ENCODE measurements around the gene MACF1.
A peak's percentile ranks its signal among the peaks of the same experiment; 100 is the strongest.

The MACF1 gene

DNA sequence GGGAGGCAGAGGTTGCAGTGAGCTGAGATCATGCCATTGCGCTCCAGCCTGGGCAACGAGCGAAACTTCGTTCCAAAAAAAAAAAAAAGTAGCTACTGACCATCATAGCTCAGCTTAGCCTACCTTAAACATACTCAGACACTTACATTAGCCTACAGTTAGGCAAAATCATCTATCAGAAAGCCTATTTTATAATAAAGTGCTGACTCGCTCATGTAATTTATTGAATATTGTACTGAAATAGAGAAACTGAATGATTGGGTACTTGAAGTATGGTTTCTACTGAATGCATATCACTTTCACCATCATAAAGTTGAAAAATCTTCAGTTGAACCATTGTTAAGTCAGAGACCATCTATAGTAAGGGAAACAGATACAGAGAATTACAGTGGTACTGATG, 193.0 kb downstream of the MACF1 start:
- DNase-seq: no peak

DNA sequence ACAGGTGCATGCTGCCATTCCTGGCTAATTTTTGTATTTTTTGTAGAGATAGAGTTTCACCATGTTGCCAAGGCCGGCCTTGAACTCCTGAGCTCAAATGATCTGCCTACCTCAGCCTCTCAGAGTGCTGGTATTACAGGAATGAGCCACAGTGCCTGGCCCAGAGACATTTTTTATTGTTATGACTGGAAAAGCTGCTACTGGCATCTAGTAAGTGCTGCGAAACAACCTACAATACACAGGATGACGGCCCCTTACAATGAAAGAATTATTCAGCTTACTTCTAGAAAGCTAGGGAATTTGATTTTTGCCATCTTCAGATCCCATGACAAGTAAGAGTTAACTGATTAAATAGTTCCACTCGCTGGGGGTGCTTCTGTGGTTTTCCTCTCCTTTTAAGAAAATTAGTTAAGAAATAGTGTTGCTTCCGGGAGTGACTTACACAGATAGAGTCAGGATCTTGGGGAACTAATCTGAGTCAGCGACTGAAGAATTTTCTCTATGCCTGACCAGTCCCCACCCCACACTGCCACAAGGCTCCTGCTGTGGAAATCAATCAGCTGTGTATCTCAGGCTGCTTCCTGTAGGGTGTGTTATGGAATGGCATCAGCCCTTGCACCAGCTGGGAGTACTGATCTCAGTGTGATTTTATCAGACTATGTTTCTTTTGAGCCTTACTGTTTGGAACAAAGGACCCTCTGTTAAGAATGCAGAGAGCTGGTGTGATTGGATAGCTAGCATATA, 194.0 kb downstream of the MACF1 start:
- DNase-seq: peak; percentile 96

DNA sequence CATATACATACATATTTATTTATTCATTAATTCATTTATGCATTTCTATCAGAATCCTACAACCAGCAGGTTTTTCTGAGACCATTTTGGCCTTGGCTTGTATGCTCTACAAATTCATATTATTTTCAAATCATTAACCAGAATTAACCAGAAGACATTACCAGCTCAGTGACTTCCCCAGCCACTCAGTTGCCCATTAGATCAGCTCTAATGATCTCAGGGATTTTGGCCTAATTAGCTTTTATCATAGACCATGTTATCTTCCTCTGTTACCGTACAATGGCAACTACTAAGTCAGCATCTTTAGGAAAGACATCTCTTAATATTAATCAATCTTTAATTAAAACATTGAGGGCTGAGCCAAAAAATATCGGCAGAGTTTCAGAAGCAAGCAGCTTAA, 196.6 kb downstream of the MACF1 start:
- no peak for DNase-seq

DNA sequence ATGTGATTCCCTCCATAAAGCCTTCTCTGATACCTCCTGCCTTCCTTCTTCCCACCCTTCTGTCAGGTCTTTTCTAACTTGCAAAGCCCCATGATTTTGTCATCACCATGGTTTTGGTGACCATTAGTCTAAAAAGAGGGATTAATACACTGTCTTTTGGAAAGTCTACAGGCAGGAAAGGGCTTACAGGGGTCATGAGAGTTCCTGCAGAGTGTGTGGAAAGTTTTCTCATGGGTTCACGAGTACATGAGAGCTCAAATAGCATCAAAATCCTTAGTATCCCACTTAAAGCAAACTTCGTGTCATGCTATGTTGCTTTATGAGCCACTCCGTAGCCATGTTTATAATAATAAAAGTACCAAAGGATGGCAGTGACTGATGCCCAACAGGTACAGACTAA, 200.4 kb downstream of the MACF1 start:
- no peak for DNase-seq

DNA sequence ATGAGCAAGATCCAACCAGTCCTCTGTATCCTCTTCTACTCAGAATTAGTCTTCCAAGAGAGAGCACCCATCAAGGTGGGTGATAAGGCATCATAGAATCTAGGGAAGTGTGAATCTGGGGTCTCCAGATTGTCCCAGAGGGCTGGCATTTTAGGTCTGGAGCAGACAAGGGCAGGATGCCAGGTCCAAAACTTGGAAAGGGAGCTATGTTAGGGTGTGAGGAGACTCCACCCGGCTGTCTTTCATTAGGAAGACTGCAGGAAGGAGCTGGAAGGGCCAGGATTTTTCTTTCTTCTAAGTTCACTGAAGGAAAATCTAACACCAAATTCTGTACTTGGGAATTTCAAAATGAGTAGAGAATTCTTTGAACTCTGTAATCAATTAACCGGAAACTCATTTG, 200.9 kb downstream of the MACF1 start:
- DNase-seq: no peak

DNA sequence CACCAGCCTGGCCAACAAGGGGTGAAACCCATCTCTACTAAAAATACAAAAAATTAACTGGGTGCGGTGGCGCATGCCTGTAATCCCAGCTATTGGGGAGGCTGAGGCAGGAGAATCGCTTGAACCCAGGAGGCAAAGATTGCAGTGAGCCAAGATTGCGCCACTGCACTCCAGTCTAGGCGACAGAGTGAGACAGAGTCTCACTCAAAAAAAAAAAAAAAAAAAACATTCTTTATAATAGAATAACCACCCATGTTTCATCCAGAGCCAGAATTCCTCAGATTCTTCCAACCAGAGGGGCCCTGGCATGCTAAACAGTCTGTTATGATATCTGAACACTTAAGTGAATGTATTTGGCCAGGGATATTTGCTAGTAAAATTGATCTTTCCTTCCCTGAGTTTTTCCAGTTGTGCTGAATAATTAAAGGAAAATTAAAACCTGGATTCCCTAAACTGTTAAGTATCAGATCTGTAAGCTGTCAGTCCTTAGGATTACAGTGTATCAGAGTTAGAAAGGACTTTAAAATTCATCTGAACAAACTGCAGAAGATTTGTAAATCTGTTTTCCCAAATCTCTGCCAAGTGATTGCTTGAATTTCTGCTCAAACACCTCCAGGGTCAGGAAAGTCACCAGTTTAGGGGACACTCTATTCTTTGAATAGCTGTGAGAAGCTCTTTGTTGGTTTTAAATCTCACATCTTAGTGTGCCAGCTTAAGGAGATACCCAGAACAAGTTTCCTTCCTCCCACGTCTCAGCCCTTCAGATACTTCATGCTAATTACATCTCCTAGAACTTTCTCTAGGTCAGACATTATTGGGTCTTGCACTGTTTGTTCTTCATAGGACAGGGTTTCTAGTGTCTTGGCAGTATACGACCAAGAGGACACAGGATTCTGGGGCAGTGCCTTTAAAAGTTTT, 202.3 kb downstream of the MACF1 start:
- DNase-seq: no peak

DNA sequence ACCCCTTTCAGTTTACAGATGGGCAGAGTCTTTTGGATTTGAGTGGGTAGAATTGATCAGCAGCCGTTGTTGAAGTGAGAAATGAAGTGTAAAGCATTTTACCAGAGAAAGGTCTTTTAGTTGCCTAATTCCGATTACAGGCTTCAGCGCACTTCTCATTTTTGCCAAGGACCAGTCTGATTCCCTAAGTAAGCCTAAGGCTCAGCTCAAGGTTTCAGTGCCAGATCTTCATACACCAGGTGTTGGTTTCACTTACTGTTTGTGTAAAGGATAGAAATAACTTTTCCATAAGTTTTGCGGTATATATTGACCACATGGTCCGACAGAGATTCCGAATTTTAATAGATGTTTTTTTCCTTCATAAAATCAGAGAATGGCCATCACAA, 203.0 kb downstream of the MACF1 start:
- DNase-seq: no peak

- no peak for DNase-seq
These were observed 203.6 kb downstream of the MACF1 start for GRCh38 chr1:39407896-39408640.

DNA sequence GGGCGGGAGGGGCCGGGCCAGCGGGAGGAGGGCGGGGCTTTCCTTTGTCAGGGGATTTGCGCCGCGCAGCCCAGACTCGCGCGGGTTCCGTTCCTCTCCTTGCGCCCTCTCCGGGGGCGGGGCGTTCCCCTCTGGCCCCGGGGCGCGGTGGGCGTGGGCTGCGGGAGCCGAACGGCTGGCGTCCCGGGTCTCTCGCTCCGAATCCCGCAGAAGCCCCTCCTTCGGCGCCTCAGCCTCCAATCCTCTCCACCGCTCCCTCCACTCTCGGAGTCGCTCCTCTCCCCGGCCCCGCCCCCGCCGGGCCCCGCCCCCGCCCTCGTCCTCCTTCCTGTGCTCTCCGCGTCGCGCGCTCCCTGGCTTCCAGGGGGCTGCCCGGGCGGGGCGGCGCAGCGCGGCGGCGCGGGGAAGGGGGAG, 204.2 kb downstream of the MACF1 start:
- peak; percentile 100 for DNase-seq

DNA sequence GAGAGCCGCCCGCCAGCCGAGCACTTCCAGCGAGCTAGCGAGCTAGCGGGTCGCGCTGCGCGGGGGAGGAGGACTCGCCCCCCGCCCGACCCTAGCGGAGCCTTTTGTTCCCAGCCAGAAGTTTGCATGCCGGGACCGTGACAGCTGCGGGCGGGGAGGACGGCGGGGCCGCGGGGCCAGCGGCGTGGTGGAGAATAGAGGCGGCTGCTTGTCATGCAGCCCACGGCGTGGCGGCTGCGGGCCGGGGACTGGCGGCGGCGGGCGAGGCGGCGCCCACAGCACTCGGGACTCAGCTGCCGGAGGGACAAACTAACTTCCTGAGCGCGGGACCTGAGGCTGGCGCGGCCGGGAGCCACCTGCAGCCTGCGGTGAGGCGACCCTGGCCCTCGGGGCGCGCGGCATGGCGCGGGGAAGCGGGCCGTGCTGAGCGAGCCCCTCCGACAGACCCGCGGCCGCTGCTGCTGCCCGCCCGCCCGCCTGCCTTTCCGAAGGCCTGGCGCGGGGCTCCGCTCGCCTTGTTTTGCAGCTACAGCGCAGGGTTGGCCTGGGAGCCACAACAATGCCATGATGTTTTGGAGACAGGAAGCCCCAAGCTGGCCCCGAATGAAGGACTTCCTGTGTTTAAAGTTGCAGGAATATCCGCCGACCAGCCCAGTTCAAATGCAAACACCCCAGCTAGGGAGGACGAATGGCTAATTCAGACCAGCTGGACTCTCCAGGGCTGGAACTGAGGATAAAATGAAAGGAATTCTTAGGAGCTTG, 204.7 kb downstream of the MACF1 start:
- peak; percentile 89 for DNase-seq

DNA sequence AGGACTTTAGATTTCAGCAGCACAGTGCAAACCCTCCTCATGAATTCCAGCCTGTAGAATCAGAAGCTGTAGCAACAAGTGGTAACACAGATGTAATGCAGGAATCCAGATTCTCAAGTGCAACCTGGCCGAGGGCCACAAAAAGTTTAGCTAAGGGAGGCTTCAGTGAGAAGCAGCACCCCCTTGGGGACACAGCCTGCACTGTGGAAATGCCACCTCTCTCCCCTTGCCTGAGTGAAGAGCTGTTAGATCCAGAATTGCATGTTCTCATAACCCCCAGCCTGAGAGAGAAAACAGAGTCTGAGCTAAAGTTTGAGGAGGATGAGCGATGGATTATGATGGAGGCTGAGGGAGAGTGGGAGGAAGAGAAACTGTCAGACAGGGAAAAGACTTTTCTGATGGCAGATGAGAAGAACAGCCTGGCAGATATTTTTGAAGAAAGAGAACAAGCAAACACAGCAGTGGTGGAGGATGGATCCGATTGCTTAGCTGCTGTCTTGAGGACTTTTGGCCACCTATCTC, 206.5 kb downstream of the MACF1 start:
- peak; percentile 99 for DNase-seq

- no peak for DNase-seq
These were observed 207.3 kb downstream of the MACF1 start for GRCh38 chr1:39411526-39412478.

DNA sequence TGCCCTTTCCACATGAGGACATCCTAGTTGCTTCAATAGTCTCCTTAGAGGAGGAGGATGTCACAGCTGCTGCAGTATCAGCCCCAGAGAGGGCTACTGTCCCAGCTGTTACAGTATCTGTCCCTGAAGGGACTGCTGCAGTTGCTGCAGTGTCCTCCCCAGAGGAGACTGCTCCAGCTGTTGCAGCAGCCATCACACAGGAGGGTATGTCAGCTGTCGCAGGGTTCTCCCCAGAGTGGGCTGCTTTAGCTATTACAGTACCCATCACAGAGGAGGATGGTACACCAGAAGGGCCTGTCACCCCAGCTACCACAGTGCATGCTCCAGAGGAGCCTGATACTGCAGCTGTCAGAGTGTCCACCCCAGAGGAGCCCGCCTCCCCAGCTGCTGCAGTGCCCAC, 208.4 kb downstream of the MACF1 start:
- DNase-seq: no peak

GRCh38 chr1:39413902-39414528, 209.5 kb downstream of the MACF1 start:
- no peak for DNase-seq

GRCh38 chr1:39415553-39415952, 211.1 kb downstream of the MACF1 start:
- no peak for DNase-seq

DNA sequence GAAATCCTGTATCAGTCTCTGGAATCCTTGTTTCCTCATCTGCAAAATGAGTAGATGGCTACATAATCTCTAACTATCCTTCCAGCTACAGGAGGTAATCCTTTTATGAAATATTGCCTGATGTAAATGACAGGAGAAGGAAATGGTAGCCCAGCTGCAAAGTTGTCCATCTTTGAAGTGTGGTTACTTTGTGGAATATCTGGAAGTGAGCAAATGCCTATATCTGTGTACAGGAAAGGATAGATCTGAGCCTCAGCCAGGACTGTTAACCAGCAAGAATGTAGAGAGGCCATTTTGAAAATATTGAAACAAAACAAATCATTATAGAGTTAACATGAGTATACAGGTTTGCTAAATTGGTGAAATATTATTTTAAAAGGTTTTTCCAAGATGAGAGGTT, 212.1 kb downstream of the MACF1 start:
- DNase-seq: no peak

- no peak for DNase-seq
These were observed 213.7 kb downstream of the MACF1 start for GRCh38 chr1:39418236-39418635.

GRCh38 chr1:39420493-39420892, 216.0 kb downstream of the MACF1 start:
- DNase-seq: no peak

DNA sequence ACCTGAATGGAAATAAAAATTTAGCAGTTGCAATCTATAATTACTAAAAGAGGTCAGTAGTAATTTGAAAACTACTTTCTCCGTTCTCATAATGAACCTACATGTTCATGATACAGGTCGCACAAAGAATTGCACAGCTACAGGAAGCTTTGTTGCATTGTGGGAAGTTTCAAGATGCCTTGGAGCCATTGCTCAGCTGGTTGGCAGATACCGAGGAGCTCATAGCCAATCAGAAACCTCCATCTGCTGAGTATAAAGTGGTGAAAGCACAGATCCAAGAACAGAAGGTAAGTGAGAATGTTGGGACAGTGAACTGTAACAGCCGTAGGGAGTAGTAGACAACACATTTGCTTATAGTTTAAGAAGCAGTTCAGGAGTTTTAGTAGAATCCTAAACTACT, 218.1 kb downstream of the MACF1 start:
- DNase-seq: no peak

GRCh38 chr1:39425151-39425550, 220.7 kb downstream of the MACF1 start:
- DNase-seq: no peak

DNA sequence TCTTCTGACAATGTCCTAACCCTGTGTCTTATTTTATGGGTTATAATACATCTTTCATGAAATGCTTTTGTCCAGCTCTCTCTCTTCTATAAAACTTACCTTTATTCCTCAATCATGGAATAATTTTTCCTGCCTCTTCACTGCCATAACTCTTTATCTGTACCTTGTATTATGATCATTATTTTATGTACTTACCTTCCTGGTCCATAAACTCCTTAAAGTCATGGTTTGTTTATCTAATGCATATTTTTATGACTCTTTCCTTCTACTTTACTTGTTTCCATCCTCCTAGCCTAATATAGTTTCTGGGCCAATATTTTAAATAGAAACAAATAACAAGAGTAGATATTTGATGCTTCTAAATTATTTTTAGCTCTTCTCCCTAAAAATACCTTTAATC, 221.1 kb downstream of the MACF1 start:
- no peak for DNase-seq
